Measurements from ENCODE around the gene CPM. TPM values are rescaled to one million over a fixed set of nuclear protein-coding genes. Genes with fewer than 3 reads are reported as not detected.
"Not testable (repeated sequence)": the region's sequence is repeated elsewhere in the genome, so short reads cannot be mapped to it uniquely, and the experiment has no call there.

The CPM gene
- total RNA-seq, 1 experiment from 2014 or later, result 0.36 TPM

DNA sequence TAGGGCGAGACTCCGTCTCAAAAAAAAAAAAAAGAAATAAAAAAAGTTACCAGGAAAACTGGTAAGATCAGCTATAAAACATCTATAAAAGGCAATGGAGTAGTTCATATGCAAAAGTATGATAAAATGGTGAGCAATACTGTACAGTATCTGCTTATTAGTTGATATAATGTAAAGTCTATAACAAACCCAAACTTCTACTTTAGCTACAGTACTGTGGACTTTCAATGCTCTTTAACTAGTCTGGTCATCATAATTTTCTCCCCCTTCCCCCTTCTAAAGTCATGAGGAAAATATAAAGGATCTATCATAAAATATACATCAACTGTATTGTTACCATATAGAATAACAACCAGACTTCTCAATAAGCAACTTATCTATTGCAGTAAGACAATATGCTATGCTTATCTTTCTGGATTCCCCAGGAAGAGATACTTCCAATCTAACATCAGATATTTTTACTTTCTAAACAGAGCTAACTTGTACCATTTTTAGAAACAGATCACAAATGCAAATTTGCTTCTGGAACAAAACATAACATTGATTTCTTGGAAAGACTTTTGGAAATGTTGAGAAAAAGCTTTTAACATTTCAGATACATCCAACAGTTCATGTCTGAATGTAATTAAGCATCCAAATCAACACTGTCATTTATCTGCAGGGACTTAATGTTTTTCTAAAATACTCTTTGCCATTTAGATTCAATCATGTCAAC, 81.2 kb downstream of the CPM start:
- no peak for DNase-seq (ENCODE audit: low read depth)

DNA sequence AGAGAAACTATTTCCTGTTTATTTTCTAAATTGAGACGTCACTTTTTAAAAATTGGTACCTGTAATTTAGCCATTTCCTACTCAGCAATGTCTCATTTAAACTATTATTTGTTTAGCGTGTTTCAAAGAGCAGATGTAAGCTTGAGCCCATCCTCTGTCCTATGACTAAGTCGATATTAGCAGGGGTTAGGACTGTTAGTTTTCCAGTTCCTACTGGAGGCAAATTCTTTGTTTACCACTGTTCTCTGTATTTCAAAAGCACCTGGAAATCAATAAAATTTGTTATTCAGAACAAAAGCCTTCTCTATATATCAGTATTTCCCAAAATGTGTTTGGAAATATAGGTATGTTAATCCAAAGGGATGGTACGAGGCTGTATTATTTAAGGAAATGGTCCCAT, 82.6 kb downstream of the CPM start:
- DNase-seq (ENCODE audit: low read depth), result no peak

DNA sequence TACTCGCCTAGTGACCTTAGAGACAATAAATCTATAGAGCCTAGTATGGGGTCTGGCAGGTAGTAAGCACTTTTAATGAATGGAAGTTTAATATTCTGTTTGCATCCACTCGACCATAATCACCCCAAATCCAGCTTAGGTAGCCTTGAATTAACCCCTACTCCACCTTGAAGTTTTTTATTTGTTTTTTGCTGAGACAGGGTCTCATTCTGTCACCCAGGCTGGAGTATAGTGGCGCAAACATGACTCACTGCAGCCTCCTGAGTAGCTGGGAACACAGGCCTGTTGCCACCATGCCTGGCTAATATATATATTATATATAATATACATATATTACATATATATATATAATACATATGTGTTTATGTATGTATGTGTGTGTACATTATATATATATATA, 86.2 kb downstream of the CPM start:
- DNase-seq (ENCODE audit: low read depth), result no peak

DNA sequence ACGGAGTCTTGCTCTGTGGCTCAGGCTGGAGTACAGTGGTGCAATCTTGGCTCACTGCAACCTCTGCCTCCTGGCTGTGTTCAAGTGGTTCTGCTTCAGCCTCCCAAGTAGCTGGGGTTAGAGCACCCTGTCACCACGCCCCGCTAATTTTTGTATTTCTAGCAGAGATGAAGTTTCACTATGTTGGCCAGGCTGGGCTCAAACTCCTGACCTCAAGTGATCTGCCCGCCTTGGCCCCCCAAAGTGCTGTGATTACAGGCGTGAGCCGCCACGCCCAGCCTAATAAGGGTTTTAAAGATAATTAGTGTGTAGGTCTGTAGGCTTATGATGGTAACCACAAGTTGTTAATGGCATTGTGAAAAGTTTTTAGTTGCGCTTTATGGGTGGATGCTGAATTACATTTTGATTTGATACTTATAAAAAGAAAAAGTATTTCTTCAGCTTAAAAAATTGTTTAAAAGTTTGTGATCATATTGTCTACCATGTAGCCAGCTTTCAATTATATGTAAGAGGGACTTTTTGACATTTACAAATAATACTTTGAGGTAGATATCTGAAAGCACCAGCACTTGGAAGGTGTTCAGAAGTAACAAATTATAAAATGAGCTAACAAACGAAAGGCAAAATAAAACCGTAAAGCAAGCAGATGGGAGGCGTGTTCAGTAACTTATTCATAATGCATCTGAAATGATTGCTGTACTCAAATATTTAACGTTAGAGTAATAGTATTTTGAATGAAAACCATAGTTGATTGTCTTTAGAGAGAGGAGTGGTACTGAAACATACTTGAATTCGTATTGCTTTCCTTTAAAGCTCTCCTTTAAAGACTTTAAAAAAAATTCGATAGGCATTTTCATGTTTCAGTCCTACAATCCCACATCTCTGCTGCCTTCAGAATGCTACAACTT, 87.9 kb downstream of the CPM start:
- no peak for DNase-seq (ENCODE audit: low read depth)

DNA sequence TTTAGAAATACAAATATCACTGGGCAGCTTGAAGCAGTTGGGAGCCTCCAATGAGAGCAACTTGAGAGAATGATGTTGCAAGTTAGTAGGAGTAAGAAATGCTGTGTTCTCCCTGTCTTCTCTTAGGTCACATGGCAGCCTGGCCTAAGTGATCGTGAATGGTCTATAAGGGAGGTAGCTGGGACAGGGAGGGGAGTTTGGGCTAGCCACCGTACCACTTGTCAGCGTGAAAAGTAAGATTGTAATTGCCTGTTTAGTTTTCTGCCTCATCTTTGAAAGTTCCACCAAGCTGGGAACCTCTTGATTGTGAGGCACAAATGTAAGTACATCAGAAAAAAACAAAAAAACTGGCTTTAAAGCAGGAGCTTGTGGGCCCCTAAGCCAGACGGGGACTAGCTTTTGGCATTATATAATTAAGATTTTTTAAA, 88.6 kb downstream of the CPM start:
- no peak for DNase-seq (ENCODE audit: low read depth)

DNA sequence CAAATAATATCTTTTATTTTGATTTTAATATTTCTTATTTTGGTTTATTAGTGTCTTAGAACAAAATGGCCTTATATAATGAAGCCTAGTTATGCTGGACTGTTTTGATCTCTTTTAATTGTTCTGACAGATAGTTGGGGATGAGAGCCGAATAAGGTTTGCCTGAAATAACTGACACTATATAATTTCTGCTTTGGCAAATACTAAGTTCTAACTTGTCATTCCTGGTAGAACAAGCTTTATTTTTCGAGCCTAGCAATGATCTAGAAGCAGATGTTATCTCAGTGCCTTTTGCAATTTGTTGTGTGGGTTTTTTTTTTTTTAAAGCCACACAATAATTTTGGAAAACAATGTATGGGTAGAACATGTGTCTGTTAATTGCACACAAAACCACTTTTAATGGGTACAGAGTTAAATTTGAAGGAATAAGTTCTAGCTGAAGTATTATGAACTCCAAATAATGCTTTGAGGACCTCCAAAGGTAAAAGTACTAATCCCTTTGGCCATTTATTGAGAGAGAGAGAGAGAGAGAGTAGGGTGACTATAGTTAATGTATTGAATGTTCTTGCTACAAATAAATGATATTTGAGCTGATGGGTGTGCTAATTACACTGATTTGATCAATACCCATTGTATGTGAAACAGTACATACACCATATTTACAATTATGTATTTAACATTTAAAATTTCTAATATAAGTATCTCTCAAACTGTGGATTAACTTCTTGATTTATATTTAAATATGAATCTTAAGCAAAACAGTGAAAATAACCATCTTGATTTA, 90.0 kb downstream of the CPM start:
- no peak for DNase-seq (ENCODE audit: low read depth)

DNA sequence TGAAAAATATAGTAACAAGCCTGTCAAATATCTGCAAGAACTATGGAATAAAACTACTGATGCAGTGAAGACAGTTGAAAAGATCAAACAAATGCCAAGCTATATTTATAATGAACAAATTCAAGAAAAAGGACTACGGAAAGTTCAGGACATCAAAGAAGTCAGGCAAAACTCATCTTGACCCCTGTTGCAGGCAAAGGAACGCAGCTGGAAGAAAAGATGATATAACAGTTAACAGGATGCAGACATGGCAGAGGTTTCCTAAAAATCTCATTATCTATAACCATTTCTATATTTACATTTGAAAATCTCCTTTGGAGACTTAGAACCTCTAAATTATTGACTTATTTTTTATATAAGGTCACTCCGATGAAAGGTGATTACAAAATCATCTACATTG, 90.8 kb downstream of the CPM start:
- DNase-seq (ENCODE audit: low read depth), result no peak

DNA sequence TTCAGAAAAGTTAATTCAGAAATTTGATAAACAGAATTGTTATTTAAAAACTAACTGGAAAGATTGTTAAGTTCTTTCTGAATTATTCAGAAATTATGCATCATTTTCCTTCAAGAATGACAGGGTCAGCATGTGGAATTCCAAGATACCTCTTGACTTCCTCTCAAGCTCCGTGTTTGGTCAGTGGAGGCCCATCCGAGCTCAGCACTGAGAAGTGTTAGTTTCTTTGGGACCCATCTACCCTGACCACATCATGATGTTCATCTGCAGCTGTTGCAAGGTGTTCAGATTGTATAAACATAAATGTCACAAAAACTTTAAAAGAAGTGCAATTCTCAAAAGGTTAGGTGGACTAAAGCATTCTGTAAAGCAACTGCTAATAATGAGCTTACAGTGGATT, 91.3 kb downstream of the CPM start:
- DNase-seq (ENCODE audit: low read depth), result no peak

DNA sequence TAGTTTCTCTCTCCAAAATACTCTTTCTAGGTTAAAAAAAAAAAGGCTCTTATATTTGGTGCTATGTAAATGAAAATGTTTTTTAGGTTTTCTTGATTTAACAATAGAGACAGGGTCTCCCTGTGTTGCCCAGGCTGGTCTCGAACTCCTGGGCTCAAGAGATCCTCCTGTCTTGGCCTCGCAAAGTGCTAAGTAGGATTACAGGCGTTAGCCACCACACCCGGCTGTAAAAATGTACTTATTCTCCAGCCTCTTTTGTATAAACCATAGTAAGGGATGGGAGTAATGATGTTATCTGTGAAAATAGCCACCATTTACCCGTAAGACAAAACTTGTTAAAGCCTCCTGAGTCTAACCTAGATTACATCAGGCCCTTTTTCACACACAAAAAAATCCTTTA, 91.8 kb downstream of the CPM start:
- DNase-seq (ENCODE audit: low read depth), result not testable (repeated sequence)

DNA sequence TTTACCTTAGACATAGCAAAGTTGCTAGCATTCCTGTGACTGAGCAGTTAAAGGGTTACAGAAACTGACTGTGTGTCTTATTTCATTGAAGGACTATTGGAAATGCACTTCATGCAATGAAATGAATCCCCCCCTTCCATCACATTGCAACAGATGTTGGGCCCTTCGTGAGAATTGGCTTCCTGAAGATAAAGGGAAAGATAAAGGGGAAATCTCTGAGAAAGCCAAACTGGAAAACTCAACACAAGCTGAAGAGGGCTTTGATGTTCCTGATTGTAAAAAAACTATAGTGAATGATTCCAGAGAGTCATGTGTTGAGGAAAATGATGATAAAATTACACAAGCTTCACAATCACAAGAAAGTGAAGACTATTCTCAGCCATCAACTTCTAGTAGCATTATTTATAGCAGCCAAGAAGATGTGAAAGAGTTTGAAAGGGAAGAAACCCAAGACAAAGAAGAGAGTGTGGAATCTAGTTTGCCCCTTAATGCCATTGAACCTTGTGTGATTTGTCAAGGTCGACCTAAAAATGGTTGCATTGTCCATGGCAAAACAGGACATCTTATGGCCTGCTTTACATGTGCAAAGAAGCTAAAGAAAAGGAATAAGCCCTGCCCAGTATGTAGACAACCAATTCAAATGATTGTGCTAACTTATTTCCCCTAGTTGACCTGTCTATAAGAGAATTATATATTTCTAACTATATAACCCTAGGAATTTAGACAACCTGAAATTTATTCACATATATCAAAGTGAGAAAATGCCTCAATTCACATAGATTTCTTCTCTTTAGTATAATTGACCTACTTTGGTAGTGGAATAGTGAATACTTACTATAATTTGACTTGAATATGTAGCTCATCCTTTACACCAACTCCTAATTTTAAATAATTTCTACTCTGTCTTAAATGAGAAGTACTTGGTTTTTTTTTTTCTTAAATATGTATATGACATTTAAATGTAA, 93.5 kb downstream of the CPM start:
- DNase-seq (ENCODE audit: low read depth), result no peak

DNA sequence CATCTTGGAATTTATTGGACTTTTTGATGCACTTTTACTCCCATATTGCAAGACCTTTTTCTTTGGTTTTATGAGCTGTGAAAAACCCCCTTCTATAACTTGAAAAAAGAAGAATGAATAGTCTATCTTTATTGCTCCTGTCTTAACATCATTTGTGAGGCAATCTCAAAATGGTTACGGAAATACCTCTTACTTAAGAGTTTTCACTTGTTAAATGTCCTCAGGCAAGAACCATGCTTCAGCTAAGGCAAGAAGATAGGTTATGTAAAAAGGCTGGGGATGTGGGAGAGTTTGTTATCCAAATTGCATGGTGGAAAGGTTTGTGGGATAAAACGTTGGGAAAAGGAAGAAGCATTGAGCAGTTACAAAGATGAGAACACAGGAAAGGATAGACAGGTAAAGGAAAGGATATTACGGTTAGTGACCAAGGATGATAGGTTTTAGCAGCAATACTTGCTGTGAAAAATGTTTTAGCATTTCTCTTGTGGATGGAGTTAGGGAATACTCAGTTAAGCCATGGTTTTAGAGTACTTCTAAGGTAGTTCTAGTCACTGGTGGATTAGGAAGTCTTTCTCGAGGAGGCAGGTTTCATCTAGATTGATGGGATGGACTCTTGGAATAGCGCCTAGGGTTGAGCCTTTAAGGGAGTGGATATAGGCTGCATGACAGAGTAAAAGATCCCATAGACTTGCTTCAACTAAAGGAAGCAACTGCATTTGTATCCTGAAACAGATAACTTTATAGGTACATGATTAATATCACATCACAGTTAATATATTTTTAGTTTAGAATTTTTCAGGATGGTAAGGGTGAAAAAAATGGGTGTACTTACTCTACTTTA, 94.7 kb downstream of the CPM start:
- DNase-seq (ENCODE audit: low read depth), result no peak

DNA sequence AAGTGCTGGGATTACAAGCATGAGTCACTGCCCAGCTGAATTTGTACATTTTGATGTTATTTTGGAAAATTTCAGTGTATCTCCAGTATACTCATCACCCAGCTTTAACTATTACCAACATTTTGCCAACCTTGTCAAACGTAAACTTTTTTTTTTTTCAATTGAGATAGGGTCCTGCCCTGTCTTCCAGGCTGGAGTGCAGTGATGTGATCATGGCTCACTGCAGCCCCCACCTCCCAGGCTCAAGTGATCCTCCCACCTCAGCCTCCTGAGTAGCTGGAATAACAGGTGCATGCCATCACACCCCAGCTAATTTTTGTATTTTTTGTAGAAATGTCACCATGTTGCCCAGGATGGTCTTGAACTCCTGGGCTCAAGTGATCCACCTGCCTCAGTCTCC, 95.8 kb downstream of the CPM start:
- no peak for DNase-seq (ENCODE audit: low read depth)

DNA sequence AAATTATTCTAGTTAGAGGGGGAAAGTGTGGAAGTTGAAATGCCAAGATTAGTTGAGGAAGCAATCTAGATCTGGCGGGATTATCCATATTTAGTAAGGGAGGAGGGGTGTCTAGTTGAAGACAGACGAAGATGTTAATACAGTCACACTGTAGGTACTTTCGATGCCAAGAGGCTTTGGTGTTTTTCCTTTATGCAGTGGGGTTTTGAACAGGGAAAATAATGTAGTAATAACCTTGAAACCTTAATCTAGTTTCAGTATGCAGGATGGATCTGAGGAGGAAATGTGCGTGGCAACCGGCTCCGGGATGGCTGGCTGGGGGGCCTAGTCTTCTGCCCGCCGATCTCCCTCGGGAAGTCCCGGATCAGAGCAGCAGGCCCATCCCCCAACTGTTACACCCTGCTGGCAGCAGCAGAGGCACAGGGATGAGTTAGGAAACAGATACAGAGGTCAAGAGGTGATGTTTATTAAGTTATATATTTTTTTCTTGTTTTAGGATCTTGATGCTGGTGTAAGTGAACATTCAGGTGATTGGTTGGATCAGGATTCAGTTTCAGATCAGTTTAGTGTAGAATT, 97.5 kb downstream of the CPM start:
- no peak for DNase-seq (ENCODE audit: low read depth)

DNA sequence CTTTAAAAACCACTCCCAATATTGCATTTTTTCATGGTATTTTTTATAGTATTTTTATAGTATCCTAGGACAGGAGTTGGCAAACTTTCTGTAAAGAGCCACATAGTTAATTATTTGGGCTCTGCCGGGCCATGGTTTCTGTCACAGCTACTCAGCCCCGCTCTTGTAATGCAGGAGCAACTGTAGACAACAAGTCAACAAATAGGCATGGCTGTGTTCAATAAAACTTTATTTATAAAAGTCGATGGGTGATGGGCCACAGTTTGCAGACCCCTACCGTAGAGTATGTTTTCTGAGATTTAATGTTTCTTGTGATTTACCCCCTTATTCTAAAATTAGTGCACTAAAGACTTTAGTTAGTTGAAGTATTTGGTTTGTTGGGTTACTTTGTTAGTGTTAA, 99.5 kb downstream of the CPM start:
- no peak for DNase-seq (ENCODE audit: low read depth)

DNA sequence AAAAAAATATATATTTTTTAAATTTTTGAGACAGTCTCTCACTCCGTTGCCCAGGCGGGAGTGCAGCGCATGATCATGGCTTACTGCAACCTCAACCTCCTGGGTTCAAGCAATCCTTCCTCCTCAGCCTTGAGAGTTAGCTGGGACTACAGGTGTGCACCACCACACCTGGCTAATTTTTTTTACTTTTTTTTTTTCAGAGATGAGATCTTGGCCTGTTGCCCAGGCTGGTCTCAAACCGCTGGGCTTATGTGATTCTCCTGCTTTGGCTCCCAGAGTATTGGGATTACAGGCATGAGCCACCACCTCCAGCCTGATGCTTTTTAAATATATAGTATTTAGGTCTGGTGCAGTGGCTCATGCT, 100.5 kb downstream of the CPM start:
- DNase-seq (ENCODE audit: low read depth), result no peak

DNA sequence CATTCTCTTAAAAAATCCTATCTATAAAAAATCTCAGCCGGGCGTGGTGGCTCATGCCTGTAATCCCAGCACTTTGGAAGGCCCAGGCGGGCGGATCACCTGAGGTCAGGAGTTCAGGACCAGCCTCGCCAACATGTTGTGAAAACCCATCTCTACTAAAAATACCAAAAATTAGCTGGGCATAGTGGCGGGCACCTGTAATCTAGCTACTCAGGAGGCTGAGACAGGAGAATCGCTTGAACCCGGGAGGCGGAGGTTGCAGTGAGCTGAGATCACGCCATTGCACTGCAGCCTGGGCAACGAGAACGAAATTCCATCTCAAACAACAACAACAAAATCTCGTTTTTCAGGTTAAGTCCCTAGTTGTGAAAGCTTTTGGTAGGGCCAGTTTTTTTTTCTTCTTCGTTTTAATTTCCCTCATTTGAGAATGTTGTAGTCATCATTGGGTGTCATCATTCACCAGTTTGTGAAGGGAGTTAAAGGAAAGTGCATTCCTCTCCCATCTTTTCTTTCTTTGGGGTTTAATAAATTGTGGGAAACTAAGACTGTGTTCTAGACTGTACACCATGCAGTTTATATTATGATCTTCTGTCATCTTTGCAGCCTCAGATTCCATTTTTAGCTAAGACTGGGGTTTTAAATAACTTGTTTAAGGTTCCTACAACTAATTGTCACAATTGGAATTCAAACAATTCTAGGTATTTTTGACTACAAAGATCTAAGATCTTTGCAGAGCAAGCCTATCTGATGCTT, 101.0 kb downstream of the CPM start:
- DNase-seq (ENCODE audit: low read depth), result no peak

DNA sequence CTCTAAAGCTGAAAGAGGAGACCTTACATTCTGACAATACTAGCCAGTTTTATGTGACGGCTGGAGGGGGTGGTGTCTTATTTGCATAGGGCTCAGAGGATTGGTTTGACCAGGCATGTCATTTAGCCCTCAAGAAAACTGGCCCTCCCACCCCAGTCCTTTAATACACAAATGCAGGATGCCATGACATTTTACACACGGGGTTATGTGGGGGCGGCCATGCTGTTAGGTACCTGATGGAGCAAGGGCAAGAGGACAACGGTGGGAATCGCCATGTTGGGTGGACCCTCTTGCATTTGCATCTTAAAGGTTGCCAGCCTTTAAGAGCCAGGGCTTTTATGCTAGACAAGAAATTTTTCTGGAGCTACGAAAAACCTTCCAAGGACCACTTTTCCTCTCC, 101.7 kb downstream of the CPM start:
- no peak for DNase-seq (ENCODE audit: low read depth)

DNA sequence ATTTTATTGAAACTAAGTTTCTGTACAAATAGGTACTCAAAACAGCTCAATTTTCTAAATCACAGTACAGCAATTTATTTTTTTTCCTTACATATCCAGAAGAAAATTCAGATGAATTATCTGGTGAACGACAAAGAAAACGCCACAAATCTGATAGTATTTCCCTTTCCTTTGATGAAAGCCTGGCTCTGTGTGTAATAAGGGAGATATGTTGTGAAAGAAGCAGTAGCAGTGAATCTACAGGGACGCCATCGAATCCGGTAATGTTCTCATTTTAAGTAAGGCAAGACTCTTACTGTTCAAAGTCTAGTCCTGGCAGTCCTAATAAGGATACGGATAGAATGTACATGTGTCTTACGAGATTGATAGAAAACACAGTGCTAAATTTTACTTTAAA, 104.3 kb downstream of the CPM start:
- no peak for DNase-seq (ENCODE audit: low read depth)

Data from RPMI7951 (cell line).